Measurements from ENCODE around the gene GDI2.

DNA sequence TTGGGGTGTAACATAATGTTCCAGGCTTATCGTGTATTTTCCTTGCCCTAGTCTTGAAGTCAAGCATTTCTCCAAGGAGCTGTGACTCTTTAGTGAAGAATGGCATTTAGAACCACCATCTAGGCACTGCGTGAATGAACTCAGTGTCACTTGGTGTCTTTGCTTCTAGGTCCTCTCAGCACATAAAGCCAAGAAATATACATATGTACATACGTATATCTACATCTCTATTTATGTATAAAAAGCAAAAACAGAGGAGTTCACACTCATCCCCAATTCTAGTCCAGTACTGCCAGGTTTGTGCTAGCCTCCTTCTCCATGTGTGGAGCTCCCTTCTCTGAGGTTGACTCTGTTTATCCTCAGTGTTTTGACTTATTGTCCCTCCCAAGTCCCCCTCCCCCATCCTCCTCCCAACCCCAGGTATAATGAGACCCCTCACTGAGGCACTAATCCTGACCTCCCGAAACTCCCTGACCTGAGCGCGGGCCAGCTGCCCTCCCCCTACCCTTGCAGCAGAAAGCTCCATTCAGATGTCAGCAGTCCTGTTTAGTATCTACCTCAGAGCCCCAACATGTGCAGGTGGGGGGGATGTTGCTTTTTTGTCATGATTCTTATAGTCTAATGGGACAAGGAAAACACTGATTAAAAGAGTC, 61.5 kb downstream of the GDI2 start:
- TF ChIP-seq POLR2A (IDR thresholded peaks at IDR 0.05), result no peak
- TF ChIP-seq, protein P1, sequence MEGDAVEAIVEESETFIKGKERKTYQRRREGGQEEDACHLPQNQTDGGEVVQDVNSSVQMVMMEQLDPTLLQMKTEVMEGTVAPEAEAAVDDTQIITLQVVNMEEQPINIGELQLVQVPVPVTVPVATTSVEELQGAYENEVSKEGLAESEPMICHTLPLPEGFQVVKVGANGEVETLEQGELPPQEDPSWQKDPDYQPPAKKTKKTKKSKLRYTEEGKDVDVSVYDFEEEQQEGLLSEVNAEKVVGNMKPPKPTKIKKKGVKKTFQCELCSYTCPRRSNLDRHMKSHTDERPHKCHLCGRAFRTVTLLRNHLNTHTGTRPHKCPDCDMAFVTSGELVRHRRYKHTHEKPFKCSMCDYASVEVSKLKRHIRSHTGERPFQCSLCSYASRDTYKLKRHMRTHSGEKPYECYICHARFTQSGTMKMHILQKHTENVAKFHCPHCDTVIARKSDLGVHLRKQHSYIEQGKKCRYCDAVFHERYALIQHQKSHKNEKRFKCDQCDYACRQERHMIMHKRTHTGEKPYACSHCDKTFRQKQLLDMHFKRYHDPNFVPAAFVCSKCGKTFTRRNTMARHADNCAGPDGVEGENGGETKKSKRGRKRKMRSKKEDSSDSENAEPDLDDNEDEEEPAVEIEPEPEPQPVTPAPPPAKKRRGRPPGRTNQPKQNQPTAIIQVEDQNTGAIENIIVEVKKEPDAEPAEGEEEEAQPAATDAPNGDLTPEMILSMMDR (IDR thresholded peaks at IDR 0.05), result no peak

Measured in lower leg skin (tissue), 3 donors.